Endodermal cell (in vitro differentiated cells): Measurements from ENCODE around the gene CALHM5. TPM values are rescaled to one million over a fixed set of nuclear protein-coding genes. Genes with fewer than 3 reads are reported as not detected.

Experiments used
- DNase-seq: peaks from one replicate; pipeline ENCODE4 v3.0.0-alpha.2; 2017
- H3K27ac ChIP-seq: 2 replicates; pipeline ENCODE4 v1.5.1; 2013; ENCODE audit warnings: mild to moderate bottlenecking, low read depth, low read length, moderate library complexity
- H3K27me3 ChIP-seq: 2 replicates; pipeline ENCODE4 v1.6.1; 2013; ENCODE audit warnings: mild to moderate bottlenecking, low read length, moderate library complexity; ENCODE audit not compliant: insufficient read depth, control insufficient read depth, poor library complexity, severe bottlenecking
- H3K36me3 ChIP-seq: 2 replicates; pipeline ENCODE4 v1.7.0; 2013; ENCODE audit warnings: mild to moderate bottlenecking, low read length, moderate library complexity; ENCODE audit not compliant: control insufficient read depth, insufficient read depth
- H3K4me1 ChIP-seq: one replicate; pipeline ENCODE4 v1.7.0; 2013; ENCODE audit warnings: low read length; ENCODE audit not compliant: control insufficient read depth, insufficient read depth
- H3K4me3 ChIP-seq: 2 replicates; pipeline ENCODE4 v1.5.1; 2013; ENCODE audit warnings: mild to moderate bottlenecking, low read length, moderate library complexity
- H3K9ac ChIP-seq: 2 replicates; pipeline ENCODE4 v1.6.1; 2013; ENCODE audit warnings: mild to moderate bottlenecking, low read length, moderate library complexity; ENCODE audit not compliant: poor library complexity, severe bottlenecking; ENCODE audit errors: extremely low read depth
- H3K9me3 ChIP-seq: 2 replicates; pipeline ENCODE4 v1.6.1; 2013; ENCODE audit warnings: mild to moderate bottlenecking, low read length, moderate library complexity; ENCODE audit not compliant: control insufficient read depth
- H3K27ac Mint-ChIP-seq: 2 replicates; pipeline ENCODE4 v1.8.0; 2020; ENCODE audit warnings: mixed read lengths
- H3K27me3 Mint-ChIP-seq: 2 replicates; pipeline ENCODE4 v1.8.0; 2021; ENCODE audit warnings: mild to moderate bottlenecking, mixed read lengths; ENCODE audit not compliant: insufficient read depth
- H3K36me3 Mint-ChIP-seq: 2 replicates; pipeline ENCODE4 v1.8.0; 2020; ENCODE audit warnings: low read depth, mixed read lengths
- H3K4me1 Mint-ChIP-seq: 2 replicates; pipeline ENCODE4 v1.8.0; 2020; ENCODE audit warnings: mixed read lengths
- H3K4me3 Mint-ChIP-seq: 2 replicates; pipeline ENCODE4 v1.8.0; 2020; ENCODE audit warnings: mild to moderate bottlenecking, moderate library complexity, mixed read lengths
- H3K9me3 Mint-ChIP-seq: 2 replicates; pipeline ENCODE4 v1.8.0; 2020; ENCODE audit warnings: mild to moderate bottlenecking, mixed read lengths
- WGBS, 2 experiments: methylation state at CpG; one replicate each; pipeline versions ENCODE4 v1.1.5 to v1.1.7; 2013; ENCODE audit warnings: missing lambda C conversion rate in 2 of 2, mixed read lengths in 1 of 2; ENCODE audit not compliant: insufficient coverage in 1 of 2, insufficient read length in 1 of 2; 5-methylcytosine and 5-hydroxymethylcytosine counted together
- total RNA-seq, 2 donors: library from RNA; stranded (reverse); fragmentation: NEBNext Ultra II Directional in 1 of 2; extraction: Animal tissue kit (Norgen Biotek cat#: 25700) in 1 of 2; gene quantifications; 2 replicates in 1 of 2; 3 replicates in 1 of 2; pipeline ENCODE4 v1.2.1, GENCODE V29; 2021
- TF ChIP-seq, protein P1 (sequence below): fragments of 200-600 bp; sonication (generic); conservative IDR thresholded peaks from 2 replicates; pipeline ENCODE4 v1.5.0; 2021; ENCODE audit warnings: antibody characterized with exemption, mild to moderate bottlenecking

The CALHM5 gene
- total RNA-seq, 2 donors from 2014 or later, result 0.18 to 0.20 TPM

GRCh38 chr6:116475141-116475540, 36.3 kb upstream of the CALHM5 start:
- DNase-seq, result no peak
- Mint-ChIP-seq H3K4me1 (no peaks in the 10 kb centered on the region), H3K27ac (no peak overlapping the region), H3K4me3 (no peak overlapping the region), H3K9me3 (no peaks in the 10 kb centered on the region), H3K27me3 (no peaks in the 10 kb centered on the region), H3K36me3 (no peaks in the 10 kb centered on the region)
- 95 to 100% methylated on average over 1 of the region's 1 CpG for WGBS, 2 experiments
- Histone ChIP-seq H3K4me3 (no peak overlapping the region), H3K4me1 (no peaks in the 10 kb centered on the region), H3K36me3 (no peaks in the 10 kb centered on the region), H3K27me3 (no peaks in the 10 kb centered on the region), H3K9me3 (no peaks in the 10 kb centered on the region), H3K9ac (no peak overlapping the region), H3K27ac (no peak overlapping the region)
- TF ChIP-seq, protein P1, sequence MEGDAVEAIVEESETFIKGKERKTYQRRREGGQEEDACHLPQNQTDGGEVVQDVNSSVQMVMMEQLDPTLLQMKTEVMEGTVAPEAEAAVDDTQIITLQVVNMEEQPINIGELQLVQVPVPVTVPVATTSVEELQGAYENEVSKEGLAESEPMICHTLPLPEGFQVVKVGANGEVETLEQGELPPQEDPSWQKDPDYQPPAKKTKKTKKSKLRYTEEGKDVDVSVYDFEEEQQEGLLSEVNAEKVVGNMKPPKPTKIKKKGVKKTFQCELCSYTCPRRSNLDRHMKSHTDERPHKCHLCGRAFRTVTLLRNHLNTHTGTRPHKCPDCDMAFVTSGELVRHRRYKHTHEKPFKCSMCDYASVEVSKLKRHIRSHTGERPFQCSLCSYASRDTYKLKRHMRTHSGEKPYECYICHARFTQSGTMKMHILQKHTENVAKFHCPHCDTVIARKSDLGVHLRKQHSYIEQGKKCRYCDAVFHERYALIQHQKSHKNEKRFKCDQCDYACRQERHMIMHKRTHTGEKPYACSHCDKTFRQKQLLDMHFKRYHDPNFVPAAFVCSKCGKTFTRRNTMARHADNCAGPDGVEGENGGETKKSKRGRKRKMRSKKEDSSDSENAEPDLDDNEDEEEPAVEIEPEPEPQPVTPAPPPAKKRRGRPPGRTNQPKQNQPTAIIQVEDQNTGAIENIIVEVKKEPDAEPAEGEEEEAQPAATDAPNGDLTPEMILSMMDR, result no peak

DNA sequence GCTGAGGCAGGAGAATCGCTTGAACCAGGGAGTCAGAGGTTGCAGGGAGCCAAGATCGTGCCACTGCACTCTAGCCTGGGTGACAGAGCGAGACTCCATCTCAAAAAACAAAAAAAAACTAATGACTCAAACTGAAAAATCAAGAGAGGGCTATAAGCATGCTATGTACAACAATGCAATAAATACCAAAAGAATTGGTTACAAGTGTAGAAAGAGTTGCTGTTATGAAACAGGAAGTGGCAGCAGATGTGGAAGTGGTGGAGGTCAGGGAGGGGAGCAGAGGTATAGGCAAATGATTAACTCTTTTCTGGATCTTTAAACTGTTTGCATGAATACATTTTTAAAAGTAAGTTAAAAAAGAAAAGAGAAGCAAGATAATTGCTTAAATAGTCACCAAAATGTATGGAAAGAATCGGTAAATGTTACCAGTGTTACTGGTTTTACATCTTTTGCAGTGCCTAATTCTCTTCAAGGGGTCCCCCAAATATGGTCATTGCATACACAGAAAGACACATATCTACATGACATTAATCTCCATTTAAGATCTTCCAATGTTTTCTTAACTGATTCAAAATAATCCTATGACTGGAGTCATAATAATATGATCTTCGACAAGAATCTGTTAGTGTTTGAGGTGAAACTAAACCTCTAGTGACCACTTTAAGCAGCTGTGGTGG, 35.3 kb upstream of the CALHM5 start:
- no peak overlapping the region for H3K27ac Mint-ChIP-seq
- WGBS, 2 experiments, result 93 to 100% methylated on average over 2 to 5 of the region's 5 CpGs
- H3K27me3 ChIP-seq, result no peaks in the 10 kb centered on the region

DNA sequence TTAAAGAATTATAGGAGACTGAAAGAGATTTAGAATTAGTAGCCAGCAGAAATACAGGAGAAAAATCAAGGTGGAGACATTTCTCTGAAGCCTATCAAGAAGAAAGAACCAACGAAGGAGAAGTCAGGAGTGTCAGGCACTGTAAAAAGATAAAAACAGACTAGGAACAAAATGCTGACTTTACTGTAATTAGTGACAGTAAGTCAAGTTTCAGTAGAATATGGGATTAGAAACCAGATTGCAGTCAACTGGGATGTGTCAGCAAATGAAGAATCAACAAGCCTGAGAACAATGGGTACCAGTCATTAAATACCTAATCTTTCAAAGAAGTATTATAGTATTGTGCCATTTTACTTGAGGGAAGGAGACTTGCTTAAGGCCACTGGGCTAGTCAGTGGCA, 28.7 kb upstream of the CALHM5 start:
- Mint-ChIP-seq H3K36me3 (no peaks in the 10 kb centered on the region), H3K4me3 (no peak overlapping the region), H3K27ac (no peak overlapping the region), H3K27me3 (peaks cover 5% of the 10 kb centered on the region), H3K4me1 (peaks cover 4% of the 10 kb centered on the region), H3K9me3 (no peaks in the 10 kb centered on the region)
- no peaks in the 10 kb centered on the region for H3K9me3 ChIP-seq
- no peak for DNase-seq
- TF ChIP-seq, protein P1, result no peak
- no peak overlapping the region for H3K4me3 ChIP-seq
- H3K27ac ChIP-seq, result no peak overlapping the region
- WGBS, 2 experiments, result 92 to 93% methylated on average over 1 of the region's 1 CpG
- no peaks in the 10 kb centered on the region for H3K27me3 ChIP-seq
- H3K4me1 ChIP-seq, result peaks cover 4% of the 10 kb centered on the region
- no peaks in the 10 kb centered on the region for H3K36me3 ChIP-seq
- H3K9ac ChIP-seq, result no peak overlapping the region

More for the DNA sequence above, 35.3 kb upstream of the CALHM5 start:
- no peaks in the 10 kb centered on the region for H3K36me3 ChIP-seq
- H3K9me3 ChIP-seq, result no peaks in the 10 kb centered on the region
- no peaks in the 10 kb centered on the region for H3K4me1 Mint-ChIP-seq
- H3K4me1 ChIP-seq, result no peaks in the 10 kb centered on the region
- no peak overlapping the region for H3K4me3 ChIP-seq
- H3K27me3 Mint-ChIP-seq, result no peaks in the 10 kb centered on the region
- H3K9ac ChIP-seq, result no peak overlapping the region
- H3K9me3 Mint-ChIP-seq, result no peaks in the 10 kb centered on the region
- TF ChIP-seq, protein P1, result no peak
- H3K36me3 Mint-ChIP-seq, result no peaks in the 10 kb centered on the region
- DNase-seq, result no peak
- no peak overlapping the region for H3K27ac ChIP-seq
- H3K4me3 Mint-ChIP-seq, result no peak overlapping the region
